Brain microvascular endothelial cell (primary cell): ENCODE measurements around the gene PLEKHO2.

Experiments used
- DNase-seq: peaks from one replicate; pipeline ENCODE4 v3.0.0-alpha.2; 2020
- H3K27ac ChIP-seq: fragments of 250-450 bp; sonication (Bioruptor Pico); 2 replicates; pipeline ENCODE4 v1.5.1; 2020; ENCODE audit warnings: mild to moderate bottlenecking, moderate library complexity
- H3K27me3 ChIP-seq: fragments of 250-450 bp; sonication (Bioruptor Pico); replicated peaks from 2 replicates; pipeline ENCODE4 v1.5.1; 2020; ENCODE audit warnings: mild to moderate bottlenecking
- H3K36me3 ChIP-seq: fragments of 250-450 bp; sonication (Bioruptor Pico); replicated peaks from 2 replicates; pipeline ENCODE4 v1.5.1; 2020; ENCODE audit warnings: mild to moderate bottlenecking
- H3K4me3 ChIP-seq: 2 replicates; pipeline ENCODE4 v1.5.1; 2011; ENCODE audit warnings: low read depth, mild to moderate bottlenecking, control low read depth, low read length, moderate library complexity
- in situ Hi-C: cut with HindIII; loops from 2 replicates; pipeline ENCODE4 v1.10.0; 2017; ENCODE audit warnings: low sequenced_read_pairs, low pct_ligation_motif_present
- TF ChIP-seq, protein P1 (sequence below): IDR thresholded peaks from 2 replicates; pipeline ENCODE4 v1.5.1; 2011; ENCODE audit warnings: low read depth, mild to moderate bottlenecking, moderate library complexity, low read length, control low read depth, inconsistent platforms; ENCODE audit errors: missing control alignments

Gene PLEKHO2

DNA sequence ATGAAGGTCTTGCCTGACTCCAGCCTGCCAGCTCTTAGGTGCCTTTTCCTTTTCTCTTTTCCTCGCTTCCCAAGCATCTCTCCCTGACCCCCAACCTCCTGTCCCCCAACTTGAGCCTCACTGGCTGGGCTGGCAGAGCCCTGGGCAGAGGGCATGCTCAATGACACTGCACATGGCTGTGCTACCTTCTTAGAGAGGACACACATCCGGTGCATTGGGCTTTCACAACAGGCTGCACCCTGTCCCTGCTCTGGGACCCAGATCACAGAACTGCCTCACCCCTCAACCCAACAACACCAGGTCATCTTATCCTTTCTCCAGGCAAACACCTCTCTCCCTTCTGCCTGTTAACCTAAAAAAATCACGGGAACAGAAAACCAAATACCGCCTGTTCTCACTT is 62.5 kb downstream of the PLEKHO2 start:
- no peak overlapping the region for H3K27ac ChIP-seq
- H3K27me3 ChIP-seq, result no peaks in the 10 kb centered on the region
- TF ChIP-seq, protein P1, sequence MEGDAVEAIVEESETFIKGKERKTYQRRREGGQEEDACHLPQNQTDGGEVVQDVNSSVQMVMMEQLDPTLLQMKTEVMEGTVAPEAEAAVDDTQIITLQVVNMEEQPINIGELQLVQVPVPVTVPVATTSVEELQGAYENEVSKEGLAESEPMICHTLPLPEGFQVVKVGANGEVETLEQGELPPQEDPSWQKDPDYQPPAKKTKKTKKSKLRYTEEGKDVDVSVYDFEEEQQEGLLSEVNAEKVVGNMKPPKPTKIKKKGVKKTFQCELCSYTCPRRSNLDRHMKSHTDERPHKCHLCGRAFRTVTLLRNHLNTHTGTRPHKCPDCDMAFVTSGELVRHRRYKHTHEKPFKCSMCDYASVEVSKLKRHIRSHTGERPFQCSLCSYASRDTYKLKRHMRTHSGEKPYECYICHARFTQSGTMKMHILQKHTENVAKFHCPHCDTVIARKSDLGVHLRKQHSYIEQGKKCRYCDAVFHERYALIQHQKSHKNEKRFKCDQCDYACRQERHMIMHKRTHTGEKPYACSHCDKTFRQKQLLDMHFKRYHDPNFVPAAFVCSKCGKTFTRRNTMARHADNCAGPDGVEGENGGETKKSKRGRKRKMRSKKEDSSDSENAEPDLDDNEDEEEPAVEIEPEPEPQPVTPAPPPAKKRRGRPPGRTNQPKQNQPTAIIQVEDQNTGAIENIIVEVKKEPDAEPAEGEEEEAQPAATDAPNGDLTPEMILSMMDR, result no peak
- DNase-seq, result no peak
- no peak overlapping the region for H3K4me3 ChIP-seq
- in situ Hi-C loops, result no loop called here
- H3K36me3 ChIP-seq, result no peaks in the 10 kb centered on the region

DNA sequence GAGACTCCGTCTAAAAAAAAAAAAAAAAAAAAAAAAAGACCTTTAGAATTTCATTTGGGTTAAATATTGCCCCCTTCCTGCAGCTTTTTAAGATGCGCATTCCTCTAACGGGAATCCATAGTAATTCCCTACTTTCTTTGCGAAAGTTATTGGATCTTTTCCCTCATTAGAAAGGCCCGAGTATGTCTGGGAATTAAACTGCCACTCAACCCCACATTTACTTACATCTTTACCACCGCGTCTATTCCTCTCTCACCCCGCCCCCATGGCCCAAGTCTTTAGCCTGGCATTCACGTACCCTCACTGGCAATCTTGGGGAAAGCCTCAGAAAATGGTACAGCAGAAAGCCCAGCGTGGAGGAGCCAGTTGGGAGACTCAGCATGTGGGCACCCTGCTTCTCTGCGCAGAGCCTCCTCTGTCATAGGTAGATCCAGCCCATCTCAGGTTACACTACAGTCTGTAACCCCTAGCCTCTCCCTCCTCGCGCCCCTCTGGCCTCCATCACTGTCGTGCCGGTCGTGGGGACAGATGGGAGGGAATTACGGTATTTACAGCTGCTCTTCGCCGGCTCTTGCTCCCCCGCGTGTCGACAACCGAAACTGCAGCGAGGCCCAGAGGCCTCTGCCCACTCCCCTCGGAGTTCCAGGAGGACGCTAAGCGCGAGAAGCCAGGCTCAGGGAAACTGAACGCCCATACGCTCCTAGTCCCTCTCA is 63.6 kb downstream of the PLEKHO2 start:
- Histone ChIP-seq H3K4me3 (peak overlapping the region; percentile 49), H3K27ac (no peak overlapping the region), H3K36me3 (no peaks in the 10 kb centered on the region), H3K27me3 (no peaks in the 10 kb centered on the region)
- in situ Hi-C loops, result no loop called here
- DNase-seq, result peak; percentile 54
- TF ChIP-seq, protein P1, result peak; percentile 93

DNA sequence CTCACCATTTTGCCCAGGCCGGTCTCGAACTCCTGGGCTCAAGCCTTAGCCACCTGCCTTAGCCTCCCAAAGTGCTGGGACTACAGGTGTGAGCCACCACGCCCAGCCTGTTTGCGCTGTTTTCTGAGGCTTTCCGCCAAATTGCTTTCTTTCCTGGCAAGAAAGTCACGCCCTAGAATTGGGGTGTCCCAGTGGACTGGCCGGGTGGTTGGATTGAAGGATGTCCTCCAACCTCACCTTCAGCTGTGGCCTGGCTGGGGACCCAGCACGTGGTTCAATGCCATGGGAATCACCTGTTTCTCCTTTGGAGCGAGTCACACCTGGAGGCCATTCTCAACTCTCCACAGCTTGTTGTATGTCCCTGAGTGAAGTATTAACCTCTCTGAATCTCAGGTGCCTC is 64.2 kb downstream of the PLEKHO2 start:
- no peak overlapping the region for H3K27ac ChIP-seq
- DNase-seq, result no peak
- no peaks in the 10 kb centered on the region for H3K27me3 ChIP-seq
- in situ Hi-C loops, result no loop called here
- no peak overlapping the region for H3K4me3 ChIP-seq
- H3K36me3 ChIP-seq, result no peaks in the 10 kb centered on the region
- TF ChIP-seq, protein P1, result no peak

DNA sequence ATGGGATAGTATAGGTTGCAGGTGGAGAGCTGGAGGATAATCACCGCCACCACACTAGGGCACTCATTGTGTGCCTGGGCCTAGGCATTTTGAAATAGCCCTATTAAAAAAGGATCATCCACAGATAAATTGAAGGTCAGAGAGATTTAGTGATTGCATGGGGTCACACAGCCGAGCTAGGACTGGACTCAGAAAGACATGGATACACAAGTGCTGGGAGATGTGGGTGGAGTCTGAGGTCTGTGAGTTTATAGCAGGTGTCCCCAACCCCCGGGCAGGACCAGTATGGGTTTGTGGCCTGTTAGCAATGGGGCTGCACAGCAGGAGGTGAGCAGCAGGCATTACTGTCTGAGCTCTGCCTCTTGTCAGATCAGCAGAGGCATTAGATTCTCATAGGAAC is 64.7 kb downstream of the PLEKHO2 start:
- H3K36me3 ChIP-seq, result no peaks in the 10 kb centered on the region
- in situ Hi-C loops, result no loop called here
- DNase-seq, result no peak
- H3K27ac ChIP-seq, result no peak overlapping the region
- no peaks in the 10 kb centered on the region for H3K27me3 ChIP-seq
- no peak overlapping the region for H3K4me3 ChIP-seq
- TF ChIP-seq, protein P1, result no peak

DNA sequence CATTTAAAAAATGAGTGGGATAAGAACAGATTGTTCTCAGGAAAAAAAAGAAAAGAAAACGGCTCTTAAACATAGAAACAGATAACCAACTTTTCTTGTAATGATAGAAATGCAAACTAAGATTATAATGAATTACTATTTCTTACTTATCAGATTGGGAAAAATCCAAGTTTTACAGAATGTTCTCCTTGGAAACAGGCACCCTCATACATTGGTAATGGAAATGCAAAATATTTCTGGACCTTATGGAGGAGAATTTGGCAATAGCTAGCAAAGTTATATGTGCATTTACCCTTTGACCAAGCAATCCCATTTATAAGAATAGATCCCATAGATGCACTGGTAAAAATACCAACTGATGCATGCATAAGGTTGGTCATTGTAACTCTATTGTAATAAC is 66.3 kb downstream of the PLEKHO2 start:
- Histone ChIP-seq H3K27ac (no peak overlapping the region), H3K27me3 (no peaks in the 10 kb centered on the region), H3K4me3 (no peak overlapping the region), H3K36me3 (no peaks in the 10 kb centered on the region)
- DNase-seq, result no peak
- in situ Hi-C loops, result no loop called here
- TF ChIP-seq, protein P1, result no peak

DNA sequence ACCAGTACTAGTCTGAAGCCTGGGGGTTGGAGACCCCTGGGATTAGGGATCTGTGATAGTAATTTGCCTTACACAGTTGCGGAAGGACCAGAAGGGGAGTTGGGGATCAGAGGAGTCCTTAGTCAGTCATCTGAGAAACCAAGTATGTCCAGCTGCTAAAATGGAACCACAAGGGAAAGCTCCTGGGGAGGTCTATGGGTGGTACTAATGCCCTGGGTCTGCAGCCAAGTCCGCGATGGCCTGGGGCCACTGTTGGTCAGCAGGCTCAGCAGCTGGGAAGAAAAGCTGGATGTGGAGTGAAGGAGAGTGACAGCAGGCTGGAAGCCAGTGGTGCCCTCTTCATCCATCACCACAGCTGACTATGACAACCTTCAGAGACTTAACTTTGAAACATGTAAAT is 67.8 kb downstream of the PLEKHO2 start:
- Histone ChIP-seq H3K27me3 (no peaks in the 10 kb centered on the region), H3K36me3 (no peaks in the 10 kb centered on the region), H3K4me3 (no peak overlapping the region), H3K27ac (no peak overlapping the region)
- in situ Hi-C loops, result no loop called here
- TF ChIP-seq, protein P1, result no peak
- DNase-seq, result no peak
